Loucy (cell line): ENCODE results near the gene HMGB3.

Source experiments
- EZH2phosphoT487 ChIP-seq: fragments of 200-600 bp; IDR thresholded peaks from 2 replicates; pipeline ENCODE4 v1.6.1; 2018; ENCODE audit warnings: antibody characterized with exemption, mild to moderate bottlenecking, moderate library complexity, borderline replicate concordance
- TF ChIP-seq, protein P1 (sequence below): fragments of 200-600 bp; sonication (generic); conservative IDR thresholded peaks from 2 replicates; pipeline ENCODE4 v1.5.1; 2014; ENCODE audit warnings: mild to moderate bottlenecking, antibody characterized with exemption, low read length

DNA sequence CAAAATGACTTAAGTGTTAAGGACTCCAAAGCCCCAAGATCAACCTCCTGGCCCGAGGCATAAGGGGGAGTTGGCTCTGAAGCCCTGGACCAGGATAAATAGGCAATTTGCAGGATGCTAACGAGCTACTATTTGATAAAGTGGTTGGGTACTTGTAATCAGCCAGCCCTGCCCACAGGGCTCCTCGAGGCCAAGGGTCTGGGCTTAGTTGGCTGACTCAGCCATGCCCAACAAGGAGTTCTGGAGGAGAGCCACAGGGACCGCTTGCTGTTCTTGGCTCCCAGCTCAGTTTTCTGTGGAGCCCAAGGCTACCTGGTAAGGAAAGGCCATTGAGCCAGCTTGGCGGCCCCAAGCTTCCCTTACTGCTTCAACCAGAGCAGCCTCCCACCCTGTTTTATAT lies 7.8 kb downstream of the HMGB3 start:
- TF ChIP-seq, protein P1, sequence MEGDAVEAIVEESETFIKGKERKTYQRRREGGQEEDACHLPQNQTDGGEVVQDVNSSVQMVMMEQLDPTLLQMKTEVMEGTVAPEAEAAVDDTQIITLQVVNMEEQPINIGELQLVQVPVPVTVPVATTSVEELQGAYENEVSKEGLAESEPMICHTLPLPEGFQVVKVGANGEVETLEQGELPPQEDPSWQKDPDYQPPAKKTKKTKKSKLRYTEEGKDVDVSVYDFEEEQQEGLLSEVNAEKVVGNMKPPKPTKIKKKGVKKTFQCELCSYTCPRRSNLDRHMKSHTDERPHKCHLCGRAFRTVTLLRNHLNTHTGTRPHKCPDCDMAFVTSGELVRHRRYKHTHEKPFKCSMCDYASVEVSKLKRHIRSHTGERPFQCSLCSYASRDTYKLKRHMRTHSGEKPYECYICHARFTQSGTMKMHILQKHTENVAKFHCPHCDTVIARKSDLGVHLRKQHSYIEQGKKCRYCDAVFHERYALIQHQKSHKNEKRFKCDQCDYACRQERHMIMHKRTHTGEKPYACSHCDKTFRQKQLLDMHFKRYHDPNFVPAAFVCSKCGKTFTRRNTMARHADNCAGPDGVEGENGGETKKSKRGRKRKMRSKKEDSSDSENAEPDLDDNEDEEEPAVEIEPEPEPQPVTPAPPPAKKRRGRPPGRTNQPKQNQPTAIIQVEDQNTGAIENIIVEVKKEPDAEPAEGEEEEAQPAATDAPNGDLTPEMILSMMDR = no peak
- TF ChIP-seq EZH2phosphoT487 = no peak
